Inflammatory macrophage treated with lipopolysaccharide for 1 hour (primary cell): ENCODE results near the gene EVC.
"Not testable (repeated sequence)": the region's sequence is repeated elsewhere in the genome, so short reads cannot be mapped to it uniquely, and the experiment has no call there.

Experiments
- DNase-seq, 2 donors: peaks; one replicate each; pipeline ENCODE4 v3.0.0-alpha.2; 2020 to 2022

Gene EVC

DNA sequence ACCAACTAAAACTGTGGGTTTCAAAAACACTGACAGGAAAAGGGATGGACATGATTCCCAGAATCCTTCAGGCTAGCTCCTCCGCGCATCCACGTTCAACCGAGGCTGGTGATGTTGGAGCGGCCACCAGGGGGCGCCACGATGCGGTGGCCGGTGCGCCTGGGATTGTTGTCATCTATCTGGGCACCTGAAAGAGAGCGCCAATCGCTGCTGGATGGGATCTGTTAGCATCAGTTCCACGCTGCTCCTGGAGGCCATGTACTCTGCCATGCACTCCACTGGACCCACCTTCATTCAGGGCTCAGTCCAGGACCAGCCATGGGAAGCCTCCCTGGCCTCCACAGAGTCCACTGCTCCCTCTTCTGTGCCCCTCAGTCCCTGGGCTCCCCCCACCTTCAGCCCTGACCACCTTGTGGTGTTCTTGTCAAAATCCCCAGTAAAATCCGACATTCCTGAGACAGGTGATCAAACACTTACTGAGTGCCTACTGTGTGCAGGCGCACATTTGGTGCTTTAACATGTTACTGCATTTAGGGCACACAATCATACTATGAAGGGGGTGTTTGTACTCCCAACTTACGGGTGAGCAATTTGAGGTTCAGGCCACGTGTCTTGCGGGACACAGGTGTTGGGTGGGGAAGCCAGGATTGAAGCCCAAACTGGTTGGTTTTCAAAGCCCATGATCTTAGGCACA lies 110.8 kb downstream of the EVC start:
- DNase-seq: no peak

DNA sequence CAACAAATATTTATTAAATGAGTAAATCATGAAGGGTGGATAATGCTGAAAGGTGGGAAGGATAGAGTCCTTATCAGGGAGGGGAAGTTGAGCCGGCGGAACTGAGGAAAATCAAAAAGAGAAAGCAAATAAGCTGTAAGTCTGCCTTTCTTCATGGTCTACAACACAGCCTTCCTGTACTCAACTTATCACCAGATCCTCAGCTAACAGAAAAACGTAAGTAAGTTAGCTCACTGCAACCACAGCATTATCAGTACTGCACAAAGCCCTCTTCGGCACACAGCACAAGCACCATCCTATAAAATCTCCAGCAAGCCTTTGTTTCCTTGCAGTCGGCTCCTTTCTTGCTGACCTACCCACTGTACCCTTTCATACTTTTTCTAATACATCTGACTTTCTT lies 111.6 kb downstream of the EVC start:
- DNase-seq: no peak

DNA sequence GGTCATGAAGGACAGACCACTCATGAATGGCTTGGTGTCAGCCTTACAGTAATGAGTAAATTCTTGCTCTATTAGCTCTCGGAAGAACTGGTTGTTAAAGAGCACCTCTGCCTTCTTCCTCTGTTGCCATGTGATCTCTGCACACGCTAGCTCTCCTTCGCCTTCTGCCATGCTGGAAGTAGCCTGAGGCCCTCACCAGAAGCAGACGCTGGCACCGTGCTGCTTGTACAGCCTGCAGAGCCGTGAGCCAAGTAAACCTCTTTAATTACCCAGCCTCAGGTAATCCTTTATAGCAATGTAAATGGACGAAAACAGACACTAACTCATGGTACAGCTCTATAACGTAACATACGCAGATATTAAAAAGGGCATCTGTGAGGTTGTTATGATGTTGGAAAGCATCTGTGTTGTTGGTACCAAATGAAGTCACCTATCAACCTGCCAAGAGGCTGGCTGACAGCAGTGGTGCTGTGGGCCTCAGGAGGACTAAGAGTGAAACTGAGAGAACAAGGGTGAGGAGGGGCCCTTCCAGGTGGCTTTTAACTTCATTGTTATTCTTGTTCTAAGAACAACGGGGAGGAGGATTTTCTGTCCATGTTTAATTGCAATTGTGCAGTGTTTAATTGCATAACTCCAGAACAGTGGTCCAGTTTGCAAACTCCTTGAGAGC lies 112.7 kb downstream of the EVC start:
- DNase-seq: no peak

DNA sequence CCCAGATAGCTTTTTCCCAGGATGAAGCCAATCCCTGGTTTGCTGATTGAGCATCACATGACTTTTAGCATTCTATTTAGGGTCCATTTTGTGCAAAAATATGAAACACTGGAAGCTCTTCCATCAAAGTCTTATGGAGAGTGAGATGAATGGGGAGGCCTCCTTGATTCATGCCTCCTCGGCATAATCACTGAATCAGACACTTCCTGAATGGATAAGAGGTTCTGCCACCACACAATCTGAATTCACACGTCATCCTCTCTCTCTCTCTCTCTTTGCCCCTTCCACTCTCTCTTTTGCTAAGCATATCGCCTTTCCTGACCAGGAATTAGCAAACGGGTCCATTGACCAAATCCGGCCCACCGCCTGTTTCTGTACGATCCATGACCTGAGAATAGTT lies 113.2 kb downstream of the EVC start:
- no peak for DNase-seq

DNA sequence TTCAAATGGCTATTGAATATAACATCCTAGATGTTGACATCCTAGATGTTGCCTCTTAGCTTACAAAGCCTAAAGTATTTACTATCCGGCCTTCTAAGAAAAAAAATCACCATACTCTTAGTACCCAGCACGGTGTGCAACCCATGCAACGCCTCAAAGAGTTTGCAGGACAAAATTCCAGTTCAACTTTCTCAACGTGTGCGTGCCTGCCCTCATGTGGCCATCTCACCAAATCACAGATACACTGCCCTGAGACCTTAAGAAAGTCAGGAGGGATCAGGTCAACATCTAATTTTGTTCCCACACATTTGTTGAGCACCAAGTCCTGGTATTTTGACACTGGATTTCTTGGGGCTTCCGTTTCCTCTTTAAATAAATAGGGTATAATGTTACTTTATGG lies 113.6 kb downstream of the EVC start:
- DNase-seq: peak in 1 of 2 donors; percentile 27

DNA sequence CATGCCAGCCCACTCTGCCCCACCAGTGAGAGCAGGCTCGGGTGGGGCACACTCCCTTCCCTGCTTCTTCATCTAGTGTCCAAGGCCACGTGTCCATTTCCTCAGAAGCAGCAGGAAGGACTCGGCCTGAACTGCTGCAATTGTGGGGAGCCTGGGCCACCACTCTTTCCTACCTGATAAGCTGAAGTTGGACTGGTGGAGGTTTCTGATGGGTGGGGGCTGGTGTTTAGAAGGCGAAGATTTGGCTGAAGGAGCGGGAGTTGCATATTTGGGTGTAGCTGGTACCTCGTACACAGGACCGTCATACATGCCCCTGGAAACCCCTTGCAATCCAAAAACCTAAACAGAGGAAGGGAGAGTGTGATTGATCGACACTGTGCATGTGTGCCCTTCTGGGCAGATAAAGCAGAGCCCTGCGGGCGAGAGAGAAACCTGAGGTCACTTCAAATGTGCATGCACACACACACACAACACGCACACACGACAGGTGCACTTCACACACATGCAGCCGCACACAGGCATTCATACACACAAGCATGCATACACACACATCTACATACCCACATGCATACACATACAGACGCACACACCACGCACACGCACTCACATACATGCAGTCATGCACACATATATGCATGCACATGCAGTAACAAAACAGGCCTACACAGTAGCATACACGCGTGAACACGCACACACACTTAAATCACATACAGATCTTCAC lies 114.5 kb downstream of the EVC start:
- DNase-seq: no peak

DNA sequence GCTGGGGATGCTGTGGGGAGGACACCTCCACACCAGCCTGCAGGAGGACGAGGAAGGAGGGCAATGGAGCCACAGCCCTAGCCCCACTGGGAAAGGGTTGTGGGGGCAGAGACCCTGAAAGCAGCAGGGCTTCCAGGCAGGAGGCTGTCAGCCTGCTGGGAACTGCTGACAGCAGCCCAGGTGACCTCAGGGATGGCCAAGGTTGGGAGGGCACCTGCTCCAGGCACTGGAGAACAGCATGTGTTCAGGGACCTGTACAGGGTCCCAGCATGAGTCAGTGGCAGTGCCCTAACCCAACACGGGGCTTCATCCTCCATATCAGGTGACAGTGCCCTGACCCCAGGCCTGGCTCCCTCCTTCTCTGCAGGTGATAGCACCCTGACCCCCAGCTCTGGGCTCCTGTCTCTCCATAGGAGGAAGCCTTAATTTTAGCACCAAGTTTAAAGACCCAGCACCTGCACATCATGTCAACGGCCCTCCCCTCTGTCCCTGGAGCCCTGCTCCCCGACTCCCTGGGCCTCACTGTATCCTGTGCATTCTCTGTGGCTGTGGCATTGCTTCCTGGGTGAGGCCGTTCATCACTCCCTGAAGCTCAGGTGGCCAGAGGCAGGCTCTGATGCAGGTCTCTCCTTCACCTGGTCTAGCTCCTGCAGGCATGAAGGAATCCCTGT lies 115.6 kb downstream of the EVC start:
- no peak for DNase-seq

DNA sequence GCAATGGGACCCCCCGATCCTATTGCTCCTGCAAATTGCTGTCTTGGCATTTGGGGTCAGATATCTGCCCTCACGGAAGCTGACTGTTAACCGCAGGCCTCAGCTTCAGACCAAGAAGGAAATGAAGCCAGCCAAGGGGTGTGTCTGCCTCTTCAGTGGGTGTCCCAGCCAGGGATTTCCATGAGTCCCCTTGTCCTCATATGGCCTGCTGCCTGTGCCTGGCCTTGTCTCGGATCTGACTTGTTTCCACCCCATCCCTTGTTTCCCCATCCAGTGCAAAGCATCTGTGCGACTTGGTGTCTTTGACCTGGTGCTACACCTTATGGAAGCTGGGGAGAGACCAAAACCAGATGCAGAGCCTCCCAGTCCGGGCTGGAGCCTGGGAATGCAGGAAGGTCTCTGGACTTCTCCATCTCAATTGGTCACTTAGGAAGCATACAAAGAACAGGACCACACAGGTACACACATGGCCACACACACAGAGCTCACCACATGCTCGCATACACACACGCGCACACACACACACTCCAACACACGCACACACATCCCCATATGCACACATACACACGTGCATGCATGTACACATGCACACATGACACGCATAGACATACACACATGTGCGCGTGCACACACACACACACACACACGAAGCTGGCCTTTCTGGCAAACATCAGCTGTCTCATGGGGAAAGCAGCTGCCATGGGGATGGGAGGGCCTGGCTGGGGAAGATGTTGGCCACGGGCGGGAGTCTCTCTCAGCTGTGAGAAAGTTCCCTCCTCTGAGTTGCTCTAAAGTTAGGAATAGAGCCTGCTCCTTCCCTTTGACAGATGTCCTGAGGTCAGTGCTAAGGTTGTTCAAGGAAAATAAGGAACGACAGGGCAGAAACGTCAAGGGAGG lies 116.4 kb downstream of the EVC start:
- DNase-seq: peak; percentile 14 to 26

DNA sequence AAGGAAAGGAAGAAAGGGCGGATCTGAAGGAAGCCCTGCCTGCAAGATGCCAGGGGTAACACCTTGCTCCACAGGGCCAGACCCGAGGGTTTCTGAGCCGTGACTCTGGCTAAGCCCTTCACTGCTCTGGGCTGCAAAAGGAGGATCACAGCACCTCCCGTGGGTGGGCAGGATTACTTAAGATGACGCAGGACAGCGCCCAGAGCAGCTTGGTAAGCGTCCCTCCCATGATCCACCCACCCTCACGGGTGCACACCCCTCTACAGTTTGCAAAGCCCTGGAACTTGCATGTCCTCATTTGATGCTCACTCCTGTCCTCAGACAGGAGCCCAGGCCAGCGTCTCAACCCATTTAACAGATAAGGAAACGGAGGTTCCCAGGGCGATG lies 117.0 kb downstream of the EVC start:
- DNase-seq: peak in 1 of 2 donors; percentile 8

DNA sequence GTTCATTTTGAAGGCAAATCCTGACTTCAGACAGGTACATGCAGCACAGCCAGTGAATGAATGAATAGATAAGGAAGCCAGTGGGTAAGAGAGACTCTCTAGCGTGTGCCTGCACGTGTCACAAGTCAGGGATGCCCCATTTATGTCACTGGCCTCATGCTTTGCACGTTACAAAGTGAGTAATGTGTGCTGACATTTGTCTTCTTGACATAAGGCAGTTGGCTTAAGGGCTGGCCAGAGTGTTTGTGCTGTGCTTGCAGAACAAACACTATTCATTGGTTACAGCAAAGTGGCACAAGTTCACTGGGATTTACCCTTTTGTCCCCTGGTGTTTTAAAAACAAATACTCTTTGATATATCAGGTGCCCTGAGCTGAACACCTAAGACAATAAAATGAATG lies 125.9 kb downstream of the EVC start:
- no peak for DNase-seq

DNA sequence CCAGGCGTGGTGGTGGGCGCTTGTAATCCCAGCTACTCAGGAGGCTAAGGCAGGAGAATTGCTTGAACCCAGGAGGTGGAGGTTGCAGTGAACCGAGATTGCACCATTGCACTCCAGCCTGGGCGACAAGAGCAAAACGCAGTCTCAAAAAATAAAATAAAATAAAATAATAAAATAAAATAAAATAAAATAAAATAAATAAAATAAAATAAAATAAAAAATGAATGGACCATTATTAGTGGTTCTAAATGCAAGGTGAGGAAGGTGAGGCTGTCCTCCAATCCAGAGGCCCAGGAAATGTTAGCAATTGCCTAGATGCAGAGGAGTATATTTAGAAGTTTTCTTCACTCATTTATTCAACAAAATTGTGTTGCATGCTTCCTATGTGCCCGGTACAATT lies 126.5 kb downstream of the EVC start:
- not testable (repeated sequence) for DNase-seq

DNA sequence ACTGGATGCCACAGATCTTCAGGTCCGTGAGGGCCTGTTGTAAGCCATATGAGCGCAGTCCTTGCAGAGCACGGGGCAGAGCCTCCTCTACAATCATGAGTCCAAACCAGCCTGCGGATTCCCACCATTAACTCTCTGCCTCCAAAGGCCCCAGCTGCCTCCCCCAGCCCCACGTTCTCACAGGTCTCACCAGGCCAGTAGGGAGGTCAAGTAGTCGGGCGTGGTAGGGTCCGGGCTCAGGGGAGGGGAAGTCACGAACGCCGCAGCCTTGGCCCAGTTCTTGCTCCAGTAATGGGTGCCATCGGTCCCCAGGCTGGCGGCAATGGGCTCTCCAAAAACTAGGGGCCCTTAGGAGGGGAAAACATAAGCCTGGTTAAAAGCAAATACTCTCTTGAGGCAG lies 128.3 kb downstream of the EVC start:
- no peak for DNase-seq

DNA sequence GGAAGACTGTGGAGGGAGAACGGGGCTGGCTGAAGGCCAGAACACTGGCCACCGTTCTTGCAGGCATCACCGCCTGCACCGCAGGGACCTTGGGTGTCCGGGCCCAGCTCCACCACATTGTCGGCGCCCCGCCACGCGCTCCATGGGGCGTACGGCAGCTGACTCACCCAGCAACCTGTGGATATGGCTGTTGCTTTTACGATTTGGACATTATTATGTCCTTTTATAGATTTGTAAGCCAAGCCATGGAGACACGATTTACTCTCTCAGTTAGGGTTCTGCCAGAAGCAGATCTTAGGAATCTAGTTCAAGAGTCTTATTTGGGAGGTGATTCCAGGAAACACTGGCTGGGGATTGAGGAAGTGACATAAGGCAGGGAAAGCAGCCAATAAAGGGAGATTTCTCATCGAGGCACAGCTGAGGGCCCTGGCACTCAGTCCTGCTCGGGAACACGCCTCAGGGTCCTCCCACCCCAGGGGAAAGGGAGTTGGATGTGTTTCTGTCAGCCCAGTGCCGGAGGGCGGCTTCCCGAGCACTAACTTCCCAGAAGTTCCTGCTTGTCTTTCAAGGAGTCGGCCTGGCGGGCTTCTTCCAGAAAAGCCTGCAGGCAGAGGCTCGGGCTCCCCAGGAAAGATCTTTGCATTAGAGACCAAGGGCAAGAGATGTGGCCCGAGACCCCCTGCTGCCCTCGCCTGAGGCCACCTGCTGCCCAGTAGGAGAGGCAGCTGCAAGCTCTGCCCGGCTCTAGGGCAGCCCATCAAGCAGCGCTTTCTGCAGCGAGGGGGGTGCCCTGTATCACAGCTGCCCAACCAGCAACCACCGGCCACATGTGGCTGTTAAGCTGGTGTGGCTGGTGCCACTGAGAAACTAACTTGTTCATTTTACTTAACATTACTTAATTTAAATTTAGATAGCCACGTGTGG lies 129.0 kb downstream of the EVC start:
- no peak for DNase-seq

DNA sequence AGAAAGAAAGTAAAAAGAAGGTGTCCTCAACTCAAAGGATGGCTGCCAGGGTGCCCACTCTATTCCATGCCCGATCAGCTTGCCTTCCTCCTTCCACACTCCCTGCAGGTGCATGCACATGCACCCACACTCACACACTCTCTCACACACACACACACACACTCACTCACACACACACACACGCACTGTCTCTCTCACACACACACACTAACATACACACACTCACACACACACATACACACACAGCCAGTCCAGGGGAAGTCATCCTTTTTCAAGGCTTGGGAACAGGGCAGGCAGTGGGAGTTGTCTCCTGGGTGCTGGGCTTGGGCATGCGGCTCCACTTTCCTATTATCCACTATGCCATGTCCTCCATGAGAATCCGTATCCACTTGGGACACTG lies 131.5 kb downstream of the EVC start:
- DNase-seq: no peak

DNA sequence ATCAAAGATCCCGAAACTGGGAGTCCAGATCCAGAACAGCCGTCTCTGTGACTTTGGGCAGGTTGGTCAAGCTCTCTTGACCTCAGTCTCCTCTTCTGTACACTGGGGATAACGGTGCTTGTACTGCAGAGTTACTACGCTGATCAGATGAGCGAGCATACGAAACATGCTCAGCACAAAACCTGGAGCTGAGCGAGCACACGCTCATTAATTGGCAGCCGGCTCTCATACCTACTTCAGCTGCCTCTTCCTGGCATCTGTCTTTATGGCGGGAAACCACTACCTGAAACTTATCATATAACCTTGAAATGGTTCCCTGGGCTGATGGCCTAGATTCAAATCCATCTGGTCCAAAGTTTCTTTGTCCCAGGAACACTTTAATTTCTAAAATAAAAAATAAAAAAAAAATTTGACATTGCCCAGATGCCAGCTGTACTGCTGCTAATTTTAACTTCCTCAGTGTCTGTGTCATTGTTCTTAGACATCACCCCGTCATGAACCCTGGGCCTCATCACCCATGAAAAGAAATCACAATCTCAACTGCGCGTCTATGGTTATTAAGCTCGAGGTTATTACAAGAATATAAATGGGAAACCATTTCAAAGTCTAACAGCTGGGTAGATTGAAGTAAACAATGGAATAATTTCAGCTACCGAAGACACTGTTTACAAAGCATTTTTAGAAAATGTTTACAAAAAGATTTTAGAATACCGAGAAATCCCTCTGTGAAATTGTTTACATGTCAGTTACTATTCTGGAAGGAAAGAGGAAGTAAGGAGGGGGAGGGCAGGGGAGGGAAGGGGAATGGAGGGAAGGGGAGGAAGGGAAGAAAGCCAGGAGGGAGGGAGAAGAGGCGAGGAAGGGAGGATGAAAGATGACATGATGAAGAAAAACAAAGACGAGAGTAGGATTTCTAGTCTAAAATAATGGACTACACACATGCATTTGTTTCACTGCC lies 132.9 kb downstream of the EVC start:
- DNase-seq: no peak

DNA sequence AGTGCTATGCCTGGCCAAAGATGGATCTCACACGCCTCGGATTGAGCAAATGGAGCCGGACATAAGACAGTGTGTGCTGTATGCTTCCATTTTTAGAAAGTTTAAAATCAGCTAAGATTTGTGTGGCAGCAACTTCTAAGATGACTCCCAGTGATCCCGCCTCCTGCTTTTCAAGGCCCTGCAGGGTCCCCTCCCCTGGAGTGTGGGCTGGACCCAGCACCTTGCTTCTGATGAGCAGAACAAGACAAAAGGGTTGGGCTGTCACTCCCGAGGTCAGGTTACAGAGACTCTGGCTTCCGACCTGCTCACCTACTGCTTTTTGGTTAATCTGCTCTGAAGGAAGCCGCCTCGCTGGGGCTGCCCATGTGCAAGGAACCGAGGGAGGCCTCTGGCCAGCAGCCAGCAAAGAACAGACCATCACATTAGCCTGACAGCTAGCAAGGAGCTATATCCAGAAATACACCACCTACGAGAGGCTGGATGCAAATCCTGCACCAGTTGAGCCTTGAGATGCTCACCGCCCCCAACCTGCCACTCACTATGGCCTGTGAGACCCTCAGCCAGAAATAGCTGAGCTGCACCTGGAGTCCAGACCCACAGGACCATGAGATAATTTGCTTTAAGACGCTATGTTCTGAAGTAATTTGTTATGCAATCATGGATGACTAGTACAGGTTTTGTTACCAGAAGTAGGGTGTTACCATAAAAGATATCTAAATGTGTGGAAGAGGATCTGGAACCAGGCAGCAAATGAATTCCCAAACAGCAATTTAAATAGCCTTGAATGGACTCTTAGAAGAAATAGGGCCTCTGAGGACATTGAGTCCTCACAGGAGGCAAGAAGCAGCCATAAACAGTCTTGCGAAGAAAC lies 134.3 kb downstream of the EVC start:
- DNase-seq: no peak

DNA sequence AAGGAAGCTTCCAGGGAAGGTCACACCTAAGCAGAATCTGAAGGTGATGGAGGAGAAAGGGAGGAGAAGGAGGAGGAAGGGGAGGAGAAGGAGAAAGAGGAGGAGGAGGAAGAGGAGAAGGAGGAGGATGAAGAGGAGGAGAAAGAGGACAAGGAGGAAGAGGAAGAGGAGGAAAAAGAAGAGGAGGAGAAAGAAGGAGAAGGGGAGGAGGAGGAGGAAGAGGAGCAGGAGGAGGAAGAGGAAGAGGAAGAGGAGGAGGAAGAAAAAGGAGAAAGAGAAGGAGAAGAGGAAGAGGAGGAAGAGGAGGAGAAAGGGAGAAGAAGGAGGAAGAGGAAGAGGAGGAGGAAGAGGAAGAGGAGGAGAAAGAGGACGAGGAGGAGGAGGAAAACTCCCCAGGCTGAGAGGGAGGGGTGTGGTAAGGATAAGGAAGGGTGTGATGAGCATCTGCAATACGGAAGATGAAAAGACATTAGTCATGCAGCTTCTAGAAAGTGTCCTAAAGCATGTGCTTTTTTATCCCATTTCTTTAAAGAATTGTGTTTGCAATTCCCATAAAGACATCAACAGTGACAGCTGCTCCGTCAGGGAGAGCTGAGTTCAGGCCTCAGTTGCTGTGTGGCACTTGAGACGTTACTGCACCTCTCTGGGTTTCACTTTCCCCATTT lies 140.8 kb downstream of the EVC start:
- no peak for DNase-seq

DNA sequence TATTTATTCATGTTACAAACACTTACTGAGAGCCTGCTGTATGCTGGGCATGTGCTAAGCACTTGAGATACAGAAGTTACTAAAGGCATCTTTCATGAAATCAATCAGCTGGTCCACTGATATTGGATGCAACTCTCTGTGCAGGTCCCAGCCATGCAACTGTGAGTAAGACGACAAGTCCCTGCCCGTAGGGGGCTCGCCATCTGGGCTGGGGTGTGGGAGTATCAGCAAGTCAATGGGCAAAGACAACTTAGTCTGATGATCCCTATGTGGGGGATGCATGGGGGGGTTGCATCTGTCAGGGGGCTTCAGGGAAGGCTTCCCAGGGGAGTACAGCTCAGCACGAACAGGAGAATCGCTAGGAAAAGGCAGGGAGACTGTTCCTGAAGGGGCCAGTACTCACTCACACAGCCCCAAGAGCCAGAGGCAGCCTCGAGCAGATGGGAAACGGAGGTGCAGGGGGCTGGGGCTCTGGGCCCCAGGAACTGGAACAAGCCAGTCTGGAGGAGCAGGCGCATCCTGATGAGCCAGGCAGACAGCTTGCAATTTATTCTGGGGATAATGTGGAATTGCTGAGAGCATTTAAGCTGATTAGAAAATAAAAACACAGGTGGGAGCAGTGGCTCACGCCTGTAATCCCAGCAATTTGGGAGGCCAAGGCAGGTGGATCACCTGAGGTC lies 141.7 kb downstream of the EVC start:
- no peak for DNase-seq
